Frontal cortex (tissue), 4 donors: ENCODE data around the gene CALCA. TPM values are rescaled to one million over a fixed set of nuclear protein-coding genes. Genes with fewer than 3 reads are reported as not detected.

Experiments used
- DNase-seq, 2 donors: peaks; one replicate each; pipeline ENCODE4 v3.0.0; 2012; ENCODE audit warnings: low spot score in 2 of 2
- FAIRE-seq: peaks from 2 replicates; lab custom pipeline; 2012; peaks lifted over from hg19 to GRCh38; lab: Jason Lieb, UNC
- total RNA-seq: library from RNA; depleted of rRNA; stranded (reverse); fragments of >200 nt; gene quantifications from one replicate; pipeline ENCODE4 v1.2.3, GENCODE V29; 2014
- donor health status: control.
- donor health status: control.
- donor health status: control.

CALCA gene
- total RNA-seq, 1 donor from 2014 or later: not detected

- FAIRE-seq: no peak
- DNase-seq: no peak
Observed at GRCh38 chr11:14953904-14954303, 18.2 kb downstream of the CALCA start.

DNA sequence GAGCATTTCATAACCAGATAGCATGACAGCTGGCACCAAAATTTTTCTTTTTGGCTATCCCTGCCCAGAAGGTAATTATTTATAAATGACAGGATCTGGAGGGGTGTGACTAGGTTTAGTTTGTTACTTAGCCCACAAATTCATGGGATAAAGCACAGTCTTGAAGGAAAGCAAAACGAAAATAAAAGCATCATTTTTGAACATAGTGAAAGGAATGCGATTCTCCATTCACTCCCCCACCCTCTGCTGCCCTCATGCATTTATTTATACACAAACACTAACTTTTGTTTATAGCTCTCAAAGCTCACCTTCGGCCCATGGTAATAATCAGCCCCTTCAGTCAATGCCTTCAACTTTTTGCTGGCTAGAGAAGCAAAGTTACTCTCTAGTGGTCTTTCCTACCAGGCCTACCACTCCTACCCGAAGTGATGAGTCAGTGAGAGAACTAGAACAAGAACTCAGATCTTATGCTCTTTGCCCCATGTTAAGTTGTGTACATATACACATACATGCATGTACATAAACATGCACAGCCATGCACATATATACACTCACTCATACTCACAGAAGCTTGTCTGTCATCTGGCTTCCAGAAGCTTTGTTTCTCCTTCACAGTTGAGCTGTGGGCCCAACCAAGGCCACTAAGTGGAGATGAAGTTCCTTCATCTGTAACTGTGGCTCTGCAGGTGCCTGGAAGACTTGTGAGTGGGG lies 22.6 kb downstream of the CALCA start:
- DNase-seq (no peak), FAIRE-seq (no peak)

GRCh38 chr11:14942745-14943144 lies 29.4 kb downstream of the CALCA start:
- DNase-seq: no peak
- FAIRE-seq: no peak

DNA sequence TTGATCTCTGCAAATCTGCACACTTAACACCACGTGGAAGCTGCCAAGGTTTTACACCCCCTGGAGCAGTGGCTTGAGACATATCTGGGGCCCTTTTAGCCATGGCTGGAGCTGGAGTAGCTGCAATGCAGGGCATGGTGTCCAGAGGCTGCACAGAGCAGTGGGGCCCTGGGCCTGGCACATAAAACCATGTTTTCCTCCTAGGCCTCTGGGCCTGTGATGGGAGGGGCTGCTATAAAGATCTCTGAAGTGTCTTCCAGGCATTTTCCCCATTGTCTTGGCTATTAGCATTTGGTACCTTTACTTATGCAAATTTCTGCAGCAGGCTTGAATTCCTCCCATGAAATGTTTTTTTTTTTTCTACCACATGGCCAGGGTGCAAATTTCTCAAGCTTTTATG lies 33.2 kb downstream of the CALCA start:
- DNase-seq (no peak), FAIRE-seq (no peak)

GRCh38 chr11:14934641-14935351 lies 37.4 kb downstream of the CALCA start:
- DNase-seq (no peak), FAIRE-seq (no peak)

GRCh38 chr11:14932447-14932846 lies 39.7 kb downstream of the CALCA start:
- DNase-seq (no peak), FAIRE-seq (no peak)

DNA sequence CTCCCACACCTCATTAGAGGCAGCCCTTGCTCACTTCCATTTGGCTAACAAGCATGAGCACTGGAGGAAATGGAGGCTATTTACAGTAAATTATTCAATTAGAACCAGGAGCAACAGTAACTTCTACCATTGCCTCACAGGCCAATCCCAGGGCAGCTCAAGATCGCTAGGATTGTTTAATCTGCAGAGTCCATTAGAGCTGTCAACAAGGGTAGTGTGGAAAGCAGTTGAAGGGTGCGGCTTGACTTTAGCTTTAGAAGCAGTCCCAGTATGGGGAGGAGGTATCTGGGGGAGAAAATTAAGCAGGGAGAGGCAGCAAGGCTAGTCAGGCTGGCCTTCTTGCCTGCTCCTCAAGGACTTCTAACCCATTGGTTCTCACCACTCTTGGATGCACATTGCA lies 41.8 kb downstream of the CALCA start:
- DNase-seq: no peak
- no peak for FAIRE-seq

GRCh38 chr11:14927146-14927545 lies 45.0 kb downstream of the CALCA start:
- FAIRE-seq: no peak
- DNase-seq: no peak

DNA sequence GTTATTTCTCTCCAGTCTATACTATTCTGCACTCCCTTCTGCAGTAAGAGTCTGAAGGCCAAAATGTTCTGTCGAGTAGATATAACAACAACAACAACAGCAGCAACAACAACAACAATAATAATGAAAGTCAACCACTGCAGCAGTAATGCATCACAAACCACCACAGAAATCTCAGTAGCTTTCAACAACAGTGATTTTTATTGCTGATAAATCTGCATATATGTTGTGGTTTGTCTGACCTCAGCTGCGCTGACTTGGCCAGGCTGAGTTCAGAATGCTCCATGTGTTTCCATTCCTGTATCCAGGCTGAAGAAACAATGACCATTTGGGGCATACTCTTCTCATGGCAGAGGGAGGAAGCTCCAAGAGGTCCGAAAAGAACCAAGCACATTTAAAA lies 47.8 kb downstream of the CALCA start:
- FAIRE-seq: no peak

More for the DNA sequence above, 47.8 kb downstream of the CALCA start:
- no peak for DNase-seq

Other genes starting within 250 kb of the CALCA start
- gene CYP2R1, start 80.1 kb downstream of the CALCA start, total RNA-seq: 38.7 TPM
- gene CALCB, start 101.2 kb upstream of the CALCA start, total RNA-seq: under 0.01 TPM
- gene INSC, start 142.6 kb upstream of the CALCA start, total RNA-seq: 0.41 TPM